CD4-positive, alpha-beta T cell treated with Interleukin-12 subunit alpha and Interleukin-12 subunit beta, for 1 hour (primary cell): Measurements from ENCODE around the gene ZBTB20.

Source experiments
- DNase-seq: peaks from one replicate; pipeline ENCODE4 v3.0.0-alpha.2; 2020

The ZBTB20 gene

DNA sequence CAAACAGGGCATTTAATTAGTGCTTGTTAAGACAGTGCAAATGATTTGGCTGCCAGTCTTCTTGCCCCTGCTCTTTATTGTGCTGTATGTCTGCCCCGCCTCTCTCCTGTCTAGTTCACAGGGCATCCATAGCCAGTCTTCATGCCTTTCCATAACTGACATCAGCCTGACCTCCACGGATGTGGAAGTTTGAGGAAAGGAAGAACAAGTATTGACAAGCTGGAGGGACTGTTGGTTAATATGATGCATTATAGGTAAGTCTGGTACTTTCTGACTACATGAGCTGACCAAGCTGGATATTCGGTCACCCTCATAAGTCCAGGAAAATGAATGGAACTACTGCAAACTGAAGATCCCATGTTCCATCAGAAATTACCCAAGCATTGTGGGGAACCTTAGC is 527.3 kb downstream of the ZBTB20 start:
- no peak for DNase-seq

DNA sequence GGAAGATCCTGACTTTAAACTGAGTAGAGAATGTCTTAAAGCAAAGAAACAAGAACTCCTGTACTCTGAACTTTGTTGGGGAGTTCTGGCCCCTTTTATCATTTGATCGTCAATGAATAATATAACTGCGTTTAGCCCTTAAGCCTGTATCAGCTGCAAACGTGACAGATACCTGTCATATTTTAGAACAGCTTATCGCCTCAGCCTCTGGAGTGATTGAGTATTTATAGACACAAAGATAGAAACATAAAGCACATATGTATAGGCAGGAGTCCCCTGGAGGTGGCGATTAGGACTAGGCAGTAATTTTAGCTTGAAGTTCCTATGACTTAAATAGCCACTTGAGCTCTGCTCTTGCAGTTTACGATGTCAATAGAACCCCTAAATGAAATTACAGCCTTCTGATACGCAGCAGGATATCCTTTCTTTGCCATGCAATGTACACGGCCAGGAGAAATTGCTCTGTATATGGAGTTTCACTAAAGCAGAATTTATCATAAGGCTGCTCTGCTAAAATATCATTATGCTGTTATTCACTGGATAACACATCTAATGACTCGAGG is 531.5 kb downstream of the ZBTB20 start:
- DNase-seq: no peak

DNA sequence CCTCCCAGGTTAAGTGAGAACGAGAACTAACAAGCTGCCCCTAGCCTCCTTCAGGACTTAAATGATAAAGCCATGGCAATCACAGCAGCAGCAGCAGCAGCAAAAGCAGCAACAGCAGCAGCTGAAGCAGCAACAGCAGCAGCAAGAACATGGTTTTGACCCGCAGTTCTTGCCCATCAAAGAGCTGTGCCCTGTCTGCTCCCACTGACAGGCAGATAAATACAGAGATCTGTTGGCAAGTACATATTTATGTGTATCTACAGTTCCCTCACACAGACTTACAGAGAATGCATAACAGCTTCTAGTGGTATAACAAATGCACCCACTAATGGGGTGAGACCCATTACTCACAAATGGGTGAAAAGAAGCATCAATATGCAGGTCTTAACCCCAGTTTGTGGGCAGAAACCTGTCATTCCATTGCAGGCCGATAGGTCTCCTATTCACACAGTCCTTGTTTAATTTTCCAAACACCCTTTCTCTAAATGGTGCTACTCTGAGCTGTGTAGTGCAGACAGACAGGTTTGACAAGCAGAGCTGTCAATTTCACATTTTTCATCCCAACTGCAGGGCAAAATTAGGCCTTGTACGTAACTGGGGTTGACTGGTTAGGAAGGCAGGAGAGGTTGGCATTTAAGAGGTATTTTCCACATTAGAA is 537.0 kb downstream of the ZBTB20 start:
- DNase-seq: no peak

DNA sequence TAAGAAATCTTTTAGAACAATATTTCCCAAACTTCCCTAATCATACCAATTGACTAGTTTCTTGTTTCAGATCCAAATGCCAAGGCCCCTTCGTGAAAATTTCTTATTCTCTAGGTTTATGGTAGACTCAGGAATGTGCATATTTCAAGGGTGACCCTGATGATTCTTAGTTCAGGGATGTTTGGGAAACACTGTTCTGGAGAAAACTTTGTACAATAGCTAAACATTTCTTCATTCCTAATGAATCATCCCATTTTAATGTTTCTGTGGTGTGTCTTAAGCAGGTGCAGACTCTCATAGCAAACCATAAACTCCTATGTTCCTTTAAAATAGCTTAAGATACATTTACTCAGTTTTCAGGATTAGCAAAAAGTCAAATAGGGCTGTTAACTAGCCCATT is 538.8 kb downstream of the ZBTB20 start:
- no peak for DNase-seq

DNA sequence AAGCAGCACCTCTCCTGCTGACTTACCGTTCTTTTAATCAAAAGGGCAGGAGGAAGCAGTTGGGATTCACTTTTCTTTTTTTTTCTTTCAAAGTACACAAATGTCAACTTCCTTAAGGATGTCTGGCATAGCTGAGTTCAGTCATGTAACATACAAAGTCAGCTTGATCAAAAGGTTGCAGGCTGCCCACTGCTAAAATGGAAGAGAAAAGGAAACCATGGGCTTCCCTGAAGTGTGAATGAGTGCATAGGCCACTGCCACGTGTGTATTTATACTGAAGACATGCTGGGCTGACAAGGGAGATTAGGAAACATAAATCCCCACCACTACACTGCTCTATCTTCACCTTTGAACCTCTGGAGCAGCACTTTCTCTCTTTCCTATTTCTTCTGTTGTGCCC is 540.8 kb downstream of the ZBTB20 start:
- no peak for DNase-seq

DNA sequence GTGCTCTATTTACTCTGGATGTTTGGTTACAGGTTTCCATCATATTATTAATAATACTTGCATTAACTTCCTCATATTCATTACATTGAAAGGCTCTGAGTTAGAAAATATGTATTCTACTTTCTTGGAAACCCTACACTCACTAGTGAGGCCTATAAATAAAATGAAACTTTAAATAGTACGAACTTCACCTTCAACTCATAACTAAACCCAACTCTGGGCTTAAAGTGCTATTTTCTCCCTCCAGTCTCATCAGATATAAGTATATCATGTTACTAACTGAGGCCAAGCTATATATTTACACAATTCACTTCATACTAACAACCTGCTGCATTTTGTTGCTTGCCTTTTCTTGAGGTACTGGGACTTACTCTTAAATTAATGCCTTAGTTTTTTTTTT is 546.5 kb downstream of the ZBTB20 start:
- DNase-seq: no peak

DNA sequence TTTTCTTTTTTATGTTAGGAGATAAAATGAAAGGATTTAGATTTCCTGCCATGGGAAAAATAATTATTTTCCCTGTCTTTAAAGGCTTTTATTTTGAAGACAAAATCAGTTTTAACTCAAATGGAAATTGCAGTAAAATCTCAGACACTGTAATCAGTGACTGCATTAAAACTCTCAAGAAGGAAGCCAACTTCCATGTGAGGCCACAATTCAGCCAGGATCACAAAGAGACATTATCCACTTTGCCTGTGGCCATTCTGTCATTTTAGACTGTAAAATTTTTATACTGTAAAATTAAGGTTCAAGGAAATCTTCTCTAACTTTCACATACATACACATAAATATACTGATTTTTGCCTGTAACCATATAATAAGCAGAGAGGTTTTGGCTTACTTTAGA is 549.2 kb downstream of the ZBTB20 start:
- no peak for DNase-seq

DNA sequence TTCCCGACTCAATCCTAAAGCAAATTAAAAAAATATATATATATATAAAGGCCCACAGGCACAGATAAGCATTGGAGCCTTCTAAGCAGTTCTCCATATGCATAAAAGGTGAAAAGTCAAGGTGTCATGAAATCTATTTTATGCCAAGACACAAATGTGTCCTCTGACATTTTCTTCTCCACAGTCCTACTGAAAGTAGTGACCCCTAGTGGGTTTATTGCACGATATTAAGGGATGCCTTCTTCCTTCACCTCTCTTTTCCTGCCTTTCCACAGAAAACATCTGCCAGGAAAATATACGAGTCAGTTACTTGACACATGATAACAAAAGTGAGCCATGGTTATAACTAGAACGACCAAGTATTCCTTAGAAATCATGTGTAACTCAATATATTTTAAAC is 550.1 kb downstream of the ZBTB20 start:
- DNase-seq: no peak

DNA sequence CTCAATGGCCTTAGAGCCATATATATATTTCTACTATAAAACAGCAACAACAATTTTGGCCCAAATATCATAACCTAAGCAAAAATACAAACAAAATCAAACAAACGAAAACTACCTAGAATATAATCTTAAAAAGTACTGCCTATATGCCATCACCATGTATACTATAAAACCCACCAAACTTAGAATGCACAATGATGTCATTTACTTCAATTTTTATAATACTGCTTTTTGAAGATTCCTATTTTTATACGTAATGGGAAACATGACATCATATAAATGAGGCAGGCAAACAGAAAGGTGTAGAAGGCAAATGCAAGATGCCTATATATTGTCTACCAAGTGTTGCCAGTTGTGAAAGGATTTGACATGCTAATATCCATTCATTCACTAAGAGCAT is 550.9 kb downstream of the ZBTB20 start:
- DNase-seq: no peak

DNA sequence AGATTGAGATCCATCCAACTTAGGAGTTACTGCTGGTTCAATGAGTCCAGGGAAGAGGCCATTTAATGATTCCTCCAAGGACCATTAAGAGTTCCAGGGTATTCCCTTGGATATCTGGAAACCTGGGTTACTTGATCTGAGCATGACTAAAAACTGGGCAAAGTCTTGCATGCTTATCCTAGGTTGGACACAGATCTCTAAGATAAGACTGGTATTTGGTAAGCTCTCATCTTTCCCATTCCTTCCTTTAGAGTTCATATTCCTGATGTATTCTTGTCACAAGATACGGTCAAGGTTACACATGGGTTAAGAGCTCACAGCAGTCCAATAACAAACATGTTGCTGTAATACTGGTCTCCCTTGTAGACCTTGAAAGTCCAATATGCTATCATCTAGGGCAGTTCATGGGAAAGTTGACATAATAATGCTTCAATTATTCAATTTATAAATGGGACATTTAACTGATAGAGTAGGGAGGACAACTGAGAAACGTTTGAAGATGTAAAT is 551.5 kb downstream of the ZBTB20 start:
- DNase-seq: no peak

DNA sequence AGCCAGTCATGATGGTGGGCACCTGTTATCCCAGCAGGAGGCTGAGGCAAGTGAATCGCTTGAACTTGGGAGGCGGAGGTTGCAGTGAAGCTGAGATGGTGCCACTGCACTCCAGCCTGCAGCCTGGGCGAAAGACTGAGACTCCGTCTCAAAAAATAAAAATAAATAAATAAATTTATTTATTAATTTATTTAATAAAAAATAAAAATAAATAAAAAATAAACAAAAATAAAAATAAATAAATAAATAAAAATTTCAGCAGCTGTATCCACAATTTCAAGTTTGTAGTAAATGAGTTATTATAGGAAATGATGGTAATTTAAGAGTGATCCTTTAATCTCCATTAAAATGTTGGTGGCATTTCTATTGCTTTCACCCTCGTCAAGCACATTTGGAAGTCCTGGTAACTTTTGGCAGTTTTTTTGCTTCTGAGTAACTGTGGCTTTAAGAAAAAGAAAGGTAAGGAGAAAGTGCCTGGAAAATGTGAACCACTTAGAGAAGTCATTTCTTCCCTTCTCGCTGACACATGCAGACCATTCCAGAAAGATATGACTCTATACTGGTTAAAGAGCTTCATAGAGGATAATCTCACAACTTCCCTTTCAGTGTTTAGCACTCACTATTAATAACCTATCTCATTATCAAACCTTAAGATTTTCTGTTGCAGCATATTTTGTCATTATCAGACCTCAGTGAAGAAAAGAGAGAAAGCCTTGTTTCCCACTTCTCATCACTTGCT is 556.6 kb downstream of the ZBTB20 start:
- no peak for DNase-seq

DNA sequence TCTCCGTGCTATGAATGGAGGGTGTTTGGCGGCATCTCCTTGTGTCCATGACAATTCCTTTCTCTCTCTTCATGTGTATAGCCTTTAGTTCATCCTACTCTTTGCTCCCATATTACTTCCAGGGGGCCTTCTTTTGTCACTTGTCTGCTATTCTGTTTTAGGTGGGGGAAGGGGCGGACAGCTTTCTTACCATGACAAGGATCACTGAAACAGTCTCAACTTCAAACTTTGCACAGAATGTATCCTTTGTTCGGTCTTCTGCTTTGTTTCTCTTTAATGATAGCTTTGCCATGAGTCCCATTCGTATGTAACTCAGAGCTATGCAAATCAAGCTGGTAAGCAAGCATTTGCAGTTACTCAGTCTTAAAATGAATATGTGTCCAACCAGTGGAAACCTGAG is 559.1 kb downstream of the ZBTB20 start:
- DNase-seq: no peak

DNA sequence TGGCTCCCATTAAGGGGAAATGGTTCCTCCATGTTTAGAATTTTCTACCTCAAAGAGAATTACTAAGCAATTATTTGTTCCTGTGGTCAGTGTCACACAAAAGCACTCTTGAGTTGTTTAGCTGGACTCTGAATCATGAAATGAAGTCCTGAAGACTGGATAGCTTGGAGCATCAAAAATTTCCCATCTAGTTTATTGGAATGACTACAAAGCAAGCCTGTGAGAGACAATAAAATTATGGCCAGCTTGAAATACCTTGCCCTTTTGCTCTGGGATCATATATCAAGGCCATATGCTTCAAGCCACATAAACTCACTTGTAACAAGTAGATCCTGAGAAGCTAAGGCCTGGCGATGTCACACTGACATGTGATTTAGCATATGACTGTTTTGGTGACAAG is 561.0 kb downstream of the ZBTB20 start:
- no peak for DNase-seq

DNA sequence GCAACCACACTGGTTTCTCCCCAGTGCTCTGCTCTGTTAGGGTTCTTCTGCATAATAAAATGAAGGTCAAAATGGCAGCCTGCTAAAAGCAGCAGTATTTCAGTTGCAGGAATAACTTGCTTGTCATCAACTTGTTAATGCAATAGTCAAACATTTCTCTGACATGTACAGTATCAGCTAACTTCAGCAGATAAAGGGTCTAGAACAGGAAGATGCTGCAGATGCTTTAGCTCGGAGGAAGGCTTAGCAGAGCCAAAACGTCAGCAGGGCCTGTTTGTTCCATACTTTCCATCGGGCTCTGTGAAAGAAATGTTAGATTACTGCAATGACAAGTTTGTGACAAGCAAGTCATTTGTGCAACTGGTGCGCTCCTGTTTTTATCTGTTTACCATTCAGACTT is 561.4 kb downstream of the ZBTB20 start:
- no peak for DNase-seq

DNA sequence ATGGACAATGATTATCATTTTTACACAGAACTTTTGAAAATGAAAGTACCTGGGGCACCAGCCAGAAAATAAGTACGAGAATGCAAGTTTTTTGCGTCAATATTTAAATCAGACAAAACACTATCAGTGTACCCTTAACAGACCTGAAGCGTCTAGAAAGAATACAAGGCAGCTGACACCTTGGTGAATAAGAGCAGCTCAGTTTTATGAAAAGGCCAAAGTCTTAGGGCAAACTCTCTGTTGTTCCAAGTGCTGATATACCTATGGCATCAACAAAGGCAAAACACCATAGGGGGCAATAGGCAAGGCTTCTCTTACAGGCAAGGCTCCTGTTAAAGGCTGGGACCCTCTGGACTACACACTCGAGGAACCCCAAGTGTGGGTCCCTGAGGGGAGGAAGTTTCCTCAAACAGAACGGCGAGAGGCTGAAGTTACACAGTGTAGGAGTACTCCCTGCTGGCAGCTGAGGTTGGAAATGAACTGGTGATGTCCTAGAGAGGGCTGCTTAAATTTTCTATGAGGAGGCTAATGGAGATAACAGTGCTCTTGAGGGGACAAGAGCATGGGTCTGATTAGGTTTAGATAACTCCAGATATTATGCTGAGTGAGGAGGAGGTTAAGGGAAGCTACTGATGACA is 562.2 kb downstream of the ZBTB20 start:
- no peak for DNase-seq

DNA sequence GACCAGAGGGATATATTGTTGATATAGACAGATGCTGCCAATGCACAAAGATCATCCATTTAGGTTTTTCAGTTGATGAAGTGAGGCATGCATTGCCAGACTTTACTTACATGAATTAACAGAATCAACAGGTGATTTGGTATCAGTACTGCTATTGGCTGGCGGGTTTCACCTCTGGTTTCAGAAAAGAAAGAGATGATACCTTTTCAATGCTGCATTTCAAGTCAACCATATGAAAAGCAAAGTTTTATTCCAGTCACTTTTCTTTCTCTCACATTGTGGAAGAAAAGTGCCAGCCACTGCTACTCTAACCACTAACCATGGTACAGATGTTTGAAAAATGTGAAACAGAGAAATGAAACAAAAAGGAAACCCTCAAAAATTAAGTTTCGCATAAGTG is 564.2 kb downstream of the ZBTB20 start:
- DNase-seq: no peak

DNA sequence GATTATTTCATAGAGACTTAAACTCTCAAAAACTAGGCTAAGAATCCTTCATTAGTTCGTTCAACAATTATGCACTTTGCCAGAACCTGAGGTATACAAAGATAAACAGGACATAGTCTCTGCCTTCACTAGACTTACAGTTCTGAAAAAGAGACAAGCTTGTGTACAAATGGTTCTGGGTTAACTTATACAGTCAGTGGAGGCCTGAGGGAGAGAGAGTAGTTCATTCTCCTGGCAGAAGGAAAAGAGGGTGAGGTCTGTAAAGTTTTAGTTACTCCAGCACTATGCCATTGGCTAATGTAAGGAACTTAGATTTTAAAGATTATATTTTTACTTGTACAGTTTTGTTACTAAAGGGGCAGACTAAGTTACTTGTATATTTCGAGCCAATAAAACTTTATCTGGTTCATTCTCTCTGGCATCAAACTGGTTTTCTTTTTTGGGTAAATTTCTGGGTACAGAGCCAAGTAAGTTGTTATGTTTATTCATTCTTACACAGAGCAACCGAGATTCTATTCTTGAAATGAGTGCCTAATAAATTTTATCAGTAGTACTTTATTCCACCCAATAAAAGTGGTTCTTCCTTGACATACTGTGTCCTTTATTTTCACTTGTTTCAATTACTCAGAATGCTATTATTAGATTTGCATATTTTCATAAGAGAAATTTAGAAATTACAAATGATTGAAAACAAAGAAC is 574.6 kb downstream of the ZBTB20 start:
- DNase-seq: no peak

DNA sequence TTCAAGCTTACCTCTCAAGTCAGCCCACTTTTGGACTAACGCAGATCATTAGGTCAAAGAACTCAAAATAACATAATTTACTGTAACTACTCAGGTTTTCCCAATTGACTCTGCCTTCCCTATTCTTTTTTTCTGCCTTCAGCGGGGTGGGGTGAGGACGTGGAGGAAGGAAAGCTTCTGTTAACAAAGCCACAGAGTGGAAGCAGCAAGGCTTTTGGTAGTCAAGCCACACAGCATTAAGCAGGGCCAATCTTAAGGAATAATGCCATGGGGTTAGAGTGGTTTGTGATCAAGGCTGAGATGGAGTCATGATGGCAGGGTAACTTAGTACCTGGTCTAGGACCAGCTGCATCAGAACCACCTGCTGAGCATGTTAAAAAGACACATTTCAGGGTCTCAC is 575.7 kb downstream of the ZBTB20 start:
- no peak for DNase-seq

DNA sequence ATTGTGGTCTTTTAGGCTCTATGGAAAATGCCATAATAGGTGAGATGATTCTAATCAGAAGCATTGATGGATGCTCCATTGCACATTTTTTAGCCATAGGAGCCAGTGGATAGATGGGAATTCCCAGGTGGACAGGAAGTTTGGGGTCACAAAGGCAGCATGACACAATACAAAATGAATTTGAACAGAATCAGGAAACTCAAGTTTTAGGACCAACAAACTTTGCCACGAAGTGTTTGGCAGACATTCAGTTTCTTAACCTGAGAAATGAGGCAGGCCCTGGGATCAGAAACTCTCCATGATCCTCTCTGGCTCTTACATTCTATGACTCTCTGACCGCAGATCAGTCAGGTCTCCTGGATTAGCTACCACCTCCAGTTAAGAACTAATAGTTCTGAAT is 577.9 kb downstream of the ZBTB20 start:
- DNase-seq: no peak

DNA sequence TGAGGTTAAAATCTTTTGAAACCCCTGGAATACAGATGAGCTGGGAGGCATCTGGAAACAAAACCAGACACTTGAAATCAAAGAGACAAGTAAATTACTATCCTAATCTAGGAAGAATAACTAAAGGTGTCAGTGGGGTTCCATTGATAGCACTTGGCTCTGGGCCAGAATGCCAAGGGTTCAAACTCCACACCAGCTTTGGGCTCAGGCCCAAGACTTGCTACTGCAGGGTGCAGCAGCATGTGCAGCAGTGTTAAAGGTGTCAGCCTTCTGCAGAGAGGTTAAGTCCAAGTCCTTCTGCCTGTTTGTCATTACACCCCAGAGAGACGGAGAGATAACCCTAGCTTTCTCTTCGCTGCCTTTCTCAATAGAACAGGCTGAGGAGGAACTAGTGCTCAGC is 579.3 kb downstream of the ZBTB20 start:
- no peak for DNase-seq

DNA sequence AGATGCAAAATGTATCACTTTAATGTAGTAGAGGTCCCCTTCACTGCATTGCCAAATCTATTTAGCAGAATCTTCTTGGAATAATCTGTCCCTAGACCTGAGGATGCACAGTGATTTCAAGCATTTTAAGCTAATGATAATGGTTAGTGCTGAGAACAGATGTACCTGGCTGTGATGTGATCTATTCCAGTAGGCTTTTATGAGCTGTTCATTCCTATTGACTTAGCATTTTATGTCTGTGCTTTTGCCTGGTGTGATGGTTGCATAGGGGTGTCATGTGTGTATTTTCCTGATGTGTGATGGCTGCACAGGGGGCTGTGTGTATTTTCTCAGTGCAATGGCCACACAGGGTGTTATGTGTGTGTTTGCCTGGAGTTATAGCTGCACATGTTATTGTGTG is 580.3 kb downstream of the ZBTB20 start:
- DNase-seq: no peak

DNA sequence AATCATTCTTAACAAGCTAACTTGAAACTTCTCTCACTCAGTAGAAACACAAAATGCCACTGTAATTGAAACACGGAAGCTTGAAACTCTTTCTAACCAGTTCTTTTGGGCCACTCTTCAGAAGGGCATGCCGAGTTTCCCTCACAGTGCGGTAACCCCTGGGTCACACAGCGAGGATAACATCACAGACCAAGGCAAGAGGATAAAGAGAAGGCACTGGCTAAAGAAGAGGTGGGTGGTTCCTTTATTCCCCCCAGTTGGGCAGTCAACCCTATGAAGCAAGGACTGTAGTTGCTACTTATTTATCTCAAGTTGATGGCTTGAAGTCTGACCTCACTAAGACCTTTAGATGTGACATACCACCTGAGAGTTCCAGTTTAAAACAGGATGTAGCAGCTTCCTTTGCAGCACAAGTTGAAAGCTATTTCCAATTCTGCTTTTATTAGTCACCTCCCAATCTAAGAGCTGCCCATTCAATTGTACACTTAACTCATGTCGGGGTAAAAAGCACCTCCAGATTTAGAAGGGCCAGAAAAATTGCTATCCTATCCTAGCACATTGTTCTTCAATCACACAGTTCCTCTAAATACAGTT is 580.8 kb downstream of the ZBTB20 start:
- DNase-seq: no peak

DNA sequence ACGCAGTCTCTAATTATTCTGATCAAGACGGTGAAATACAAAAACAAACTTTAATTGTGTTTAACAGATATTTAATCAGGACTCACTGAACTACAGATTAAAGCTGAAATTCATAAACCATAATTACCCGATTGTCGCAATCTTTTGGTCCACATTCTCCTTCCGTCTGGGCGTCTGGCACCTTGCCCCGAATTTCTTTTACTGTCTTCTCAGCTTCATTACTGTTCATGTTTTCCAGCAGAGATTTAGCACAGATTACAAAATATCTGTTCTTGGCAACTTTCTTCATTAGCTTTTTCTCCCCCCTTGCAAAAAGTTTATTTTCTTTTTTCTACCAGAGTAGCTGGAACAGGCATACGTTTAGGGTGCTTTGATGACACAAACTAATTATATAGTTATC is 581.9 kb downstream of the ZBTB20 start:
- DNase-seq: no peak
